Ovary (tissue), 9 donors: ENCODE measurements around the gene TMEM164. TPM values are rescaled to one million over a fixed set of nuclear protein-coding genes. Genes with fewer than 3 reads are reported as not detected.

ENCODE experiments used
- DNase-seq, 5 donors: peaks; one replicate each; pipeline ENCODE4 v3.0.0-alpha.2; 2019 to 2020
- H3K27ac ChIP-seq, 2 donors: fragments of 200-600 bp; one replicate each; pipeline versions ENCODE4 v1.5.1 to v1.8.0; 2019 to 2022
- H3K27me3 ChIP-seq: fragments of 200-600 bp; one replicate; pipeline ENCODE4 v1.8.0; 2022
- H3K36me3 ChIP-seq: fragments of 200-600 bp; sonication (generic); one replicate; pipeline ENCODE4 v1.5.1; 2019
- H3K4me1 ChIP-seq: one replicate; pipeline ENCODE4 v1.8.1; 2013; ENCODE audit warnings: mild to moderate bottlenecking, moderate library complexity; ENCODE audit not compliant: insufficient read depth
- H3K4me3 ChIP-seq: fragments of 200-600 bp; sonication (generic); one replicate; pipeline ENCODE4 v1.5.1; 2017
- H3K9me3 ChIP-seq, 2 donors: fragments of 200-600 bp in 1 of 2; sonication (generic) in 1 of 2; one replicate each; pipeline versions ENCODE4 v1.5.1 to v1.8.1; 2013 to 2019; ENCODE audit warnings: mild to moderate bottlenecking in 1 of 2, moderate library complexity in 1 of 2
- EP300 ChIP-seq: sonication (generic); formaldehyde crosslinking; IDR thresholded peaks from one replicate; pipeline ENCODE4 v1.6.1; 2017; ENCODE audit warnings: antibody characterized with exemption
- POLR2A ChIP-seq: fragments of 450-650 bp; IDR thresholded peaks from one replicate; pipeline ENCODE4 v1.6.1; 2017; ENCODE audit warnings: antibody characterized with exemption, mild to moderate bottlenecking, moderate library complexity
- WGBS, 3 donors: extraction: QIAGEN DNeasy Blood & Tissue Kit in 1 of 3; methylation state at CpG; one replicate each; pipeline versions ENCODE4 v1.1.5 to v1.1.7; 2013 to 2017; 5-methylcytosine and 5-hydroxymethylcytosine counted together
- intact Hi-C, 4 donors: fragments of 100-400 bp; cut with DNase I; formaldehyde crosslinking; loops; one replicate each; pipeline versions ENCODE4 v1.11.0 to v1.15.1; 2022 to 2023
- polyA plus RNA-seq, 2 donors: library from polyadenylated mRNA; stranded (reverse); fragments of 200-250 nt in 1 of 2; fragments of 350-450 nt in 1 of 2; fragmentation: Illumina TruSeq in 1 of 2; extraction: RNeasy Lipid Tissue Mini Kit (QIAGEN cat#74804) in 1 of 2; gene quantifications; one replicate each; pipeline ENCODE4 v1.2.3, GENCODE V29; 2013 to 2014
- total RNA-seq, 7 donors: library from RNA; depleted of rRNA in 2 of 7; stranded (reverse); fragments of >200 nt in 2 of 7; fragmentation: NEBNext Ultra II Directional in 3 of 7; extraction: Animal tissue kit (Norgen Biotek cat#: 25700) in 3 of 7; gene quantifications; one replicate each; pipeline versions ENCODE4 v1.1.0 to v1.2.4, GENCODE V29; 2016 to 2023
- TF ChIP-seq, protein P1 (sequence below), 3 donors: fragments of 450-650 bp in 2 of 3; fragments of 200-600 bp in 1 of 3; IDR thresholded peaks; one replicate each; pipeline versions ENCODE4 v1.5.1 to v1.8.0; 2016 to 2022; ENCODE audit warnings: antibody characterized with exemption in 3 of 3, mild to moderate bottlenecking in 1 of 3
- donor health status: DM: no; HTN: no; CAD: no; lungs with moderate emphysema.
- donor health status: DM: no; HTN: no; CAD: no.
- donor health status: Bipolar disorder and iron deficiency.
- donor health status: DM: yes; HTN: yes; CAD: no.
- donor health status: DM: no; HTN: no; CAD: no.
- donor health status: DM: yes; HTN: yes; CAD: no.

TMEM164 gene
- total and polyA plus RNA-seq, 9 donors: 17.5 to 59.4 (median 32.4) TPM

DNA sequence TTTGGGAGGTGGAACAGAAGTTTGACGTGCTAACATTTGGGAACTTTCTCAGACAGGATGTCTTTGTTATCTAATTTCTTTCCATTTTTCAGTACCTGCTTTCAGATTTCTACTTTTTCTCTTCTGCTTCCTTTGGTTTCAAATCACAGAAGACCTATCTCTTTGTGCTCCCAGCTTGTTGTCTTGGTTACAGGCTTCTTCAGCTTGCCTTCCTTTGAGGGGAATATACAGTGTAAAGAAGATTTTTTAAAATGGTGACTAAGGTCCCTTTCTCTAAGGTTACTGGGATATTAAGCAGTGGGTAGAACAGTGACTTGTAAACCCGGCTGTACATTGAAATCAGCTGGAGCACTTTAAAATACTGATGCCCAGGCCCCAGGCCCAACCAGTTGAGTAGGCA, 48.0 kb downstream of the TMEM164 start:
- H3K4me3 ChIP-seq: no peak overlapping the region
- TF ChIP-seq EP300 (no peak), POLR2A (no peak)
- TF ChIP-seq, protein P1, sequence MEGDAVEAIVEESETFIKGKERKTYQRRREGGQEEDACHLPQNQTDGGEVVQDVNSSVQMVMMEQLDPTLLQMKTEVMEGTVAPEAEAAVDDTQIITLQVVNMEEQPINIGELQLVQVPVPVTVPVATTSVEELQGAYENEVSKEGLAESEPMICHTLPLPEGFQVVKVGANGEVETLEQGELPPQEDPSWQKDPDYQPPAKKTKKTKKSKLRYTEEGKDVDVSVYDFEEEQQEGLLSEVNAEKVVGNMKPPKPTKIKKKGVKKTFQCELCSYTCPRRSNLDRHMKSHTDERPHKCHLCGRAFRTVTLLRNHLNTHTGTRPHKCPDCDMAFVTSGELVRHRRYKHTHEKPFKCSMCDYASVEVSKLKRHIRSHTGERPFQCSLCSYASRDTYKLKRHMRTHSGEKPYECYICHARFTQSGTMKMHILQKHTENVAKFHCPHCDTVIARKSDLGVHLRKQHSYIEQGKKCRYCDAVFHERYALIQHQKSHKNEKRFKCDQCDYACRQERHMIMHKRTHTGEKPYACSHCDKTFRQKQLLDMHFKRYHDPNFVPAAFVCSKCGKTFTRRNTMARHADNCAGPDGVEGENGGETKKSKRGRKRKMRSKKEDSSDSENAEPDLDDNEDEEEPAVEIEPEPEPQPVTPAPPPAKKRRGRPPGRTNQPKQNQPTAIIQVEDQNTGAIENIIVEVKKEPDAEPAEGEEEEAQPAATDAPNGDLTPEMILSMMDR (IDR thresholded peaks at IDR 0.05): no peak
- no peaks in the 10 kb centered on the region for H3K36me3 ChIP-seq
- no peaks in the 10 kb centered on the region for H3K9me3 ChIP-seq
- intact Hi-C loops: no loop called here
- WGBS, 3 donors: 70 to 84% (median 77%) methylated on average over 2 of the region's 2 CpGs
- no peaks in the 10 kb centered on the region for H3K27me3 ChIP-seq
- H3K27ac ChIP-seq: no peak overlapping the region
- no peak for DNase-seq
- H3K4me1 ChIP-seq: no peaks in the 10 kb centered on the region

DNA sequence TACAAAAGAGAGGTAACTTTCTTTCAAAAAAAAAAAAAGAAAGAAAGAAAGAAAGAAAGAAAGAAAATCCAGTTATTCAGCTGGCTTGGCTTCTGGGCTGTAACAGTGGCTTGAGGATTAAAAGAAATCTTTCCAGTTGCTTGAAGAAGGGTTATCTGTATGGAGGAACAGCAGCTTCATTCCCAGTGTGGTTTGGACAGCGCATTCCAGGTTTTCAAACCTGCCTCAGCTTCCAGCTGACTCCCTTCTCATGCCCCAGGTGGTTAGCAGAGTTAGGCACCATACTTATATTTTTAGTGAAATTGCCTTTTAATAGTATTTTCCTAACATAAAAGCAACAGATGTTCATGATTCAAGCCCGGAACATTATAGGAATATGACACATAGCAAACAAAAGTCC, 48.6 kb downstream of the TMEM164 start:
- intact Hi-C loops: no loop called here

DNA sequence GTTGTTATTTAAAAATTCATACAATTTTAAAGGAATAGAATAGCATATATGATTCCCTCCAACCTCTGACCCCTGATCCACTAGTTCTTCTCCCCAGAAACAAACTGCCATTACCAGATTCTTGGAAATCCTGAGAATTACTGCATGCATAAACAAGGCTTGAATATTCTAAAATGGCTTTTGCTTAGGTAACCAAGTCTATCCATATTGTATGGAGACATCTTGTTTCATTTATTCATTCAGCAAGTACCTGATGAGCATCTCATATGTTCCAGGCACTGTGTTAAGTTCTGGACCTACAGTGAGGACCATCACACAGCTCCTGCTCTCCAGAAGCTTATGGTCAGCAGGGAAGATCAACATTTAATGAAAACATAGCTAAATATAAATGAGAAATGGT, 49.4 kb downstream of the TMEM164 start:
- Histone ChIP-seq H3K4me3 (no peak overlapping the region), H3K27ac (no peak overlapping the region), H3K36me3 (no peaks in the 10 kb centered on the region), H3K9me3 (no peaks in the 10 kb centered on the region), H3K27me3 (no peaks in the 10 kb centered on the region), H3K4me1 (no peaks in the 10 kb centered on the region)
- intact Hi-C loops: no loop called here
- TF ChIP-seq POLR2A (no peak), EP300 (no peak)
- TF ChIP-seq, protein P1 (IDR thresholded peaks at IDR 0.05): no peak
- DNase-seq: no peak

More for the DNA sequence above, 48.6 kb downstream of the TMEM164 start:
- Histone ChIP-seq H3K27ac (no peak overlapping the region), H3K9me3 (no peaks in the 10 kb centered on the region), H3K36me3 (no peaks in the 10 kb centered on the region), H3K4me3 (no peak overlapping the region), H3K27me3 (no peaks in the 10 kb centered on the region), H3K4me1 (no peaks in the 10 kb centered on the region)
- 69 to 83% (median 74%) methylated on average over 2 of the region's 2 CpGs for WGBS, 3 donors
- DNase-seq: no peak
- TF ChIP-seq POLR2A: no peak
- TF ChIP-seq, protein P1 (IDR thresholded peaks at IDR 0.05): no peak
- no peak for TF ChIP-seq EP300

DNA sequence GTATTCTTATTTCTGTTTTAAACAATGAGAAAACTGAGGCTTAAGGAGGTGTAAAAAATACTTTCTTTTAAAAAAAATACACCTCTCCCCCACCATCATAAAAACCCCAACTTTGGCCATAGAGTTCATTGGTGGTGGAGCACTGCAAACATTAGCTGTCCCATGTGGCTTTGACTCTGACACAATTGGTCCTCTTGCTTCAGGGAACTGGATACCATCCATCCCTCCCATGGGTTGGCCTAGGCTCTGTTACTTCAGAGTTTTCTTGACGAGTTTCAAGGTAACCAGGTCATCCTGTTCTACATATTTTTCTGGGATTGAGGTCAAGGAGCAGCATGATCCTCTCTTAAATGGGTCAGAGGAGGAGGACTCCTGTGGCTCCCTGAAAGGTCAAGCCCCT, 50.5 kb downstream of the TMEM164 start:
- Histone ChIP-seq H3K36me3 (no peaks in the 10 kb centered on the region), H3K27ac (no peak overlapping the region), H3K9me3 (no peaks in the 10 kb centered on the region), H3K4me1 (no peaks in the 10 kb centered on the region), H3K27me3 (no peaks in the 10 kb centered on the region), H3K4me3 (no peak overlapping the region)
- 54 to 64% (median 57%) methylated on average over 1 of the region's 1 CpG for WGBS, 3 donors
- TF ChIP-seq, protein P1 (IDR thresholded peaks at IDR 0.05): no peak
- TF ChIP-seq POLR2A: no peak
- TF ChIP-seq EP300: no peak
- no peak for DNase-seq
- intact Hi-C loops: no loop called here

DNA sequence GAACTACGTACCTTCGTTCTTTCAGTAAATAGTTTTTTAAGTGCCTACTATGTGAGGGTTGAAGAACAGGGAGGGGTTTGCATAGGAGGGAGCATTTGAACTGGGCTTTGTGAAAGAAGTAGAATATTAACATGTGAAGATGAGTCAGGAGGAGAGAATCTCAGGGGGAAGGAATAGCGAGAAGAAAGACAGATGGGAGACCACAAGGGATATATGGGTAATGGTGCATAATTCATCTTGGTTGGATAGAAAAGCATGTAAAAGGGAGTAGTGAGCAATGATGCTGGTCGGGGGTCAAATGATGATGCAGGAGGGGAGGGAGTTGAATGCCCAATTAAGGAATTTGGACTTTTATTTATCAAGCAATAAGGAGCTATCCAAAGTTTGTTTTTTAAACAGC, 52.7 kb downstream of the TMEM164 start:
- Histone ChIP-seq H3K9me3 (no peaks in the 10 kb centered on the region), H3K27me3 (no peaks in the 10 kb centered on the region), H3K27ac (no peak overlapping the region), H3K4me1 (no peaks in the 10 kb centered on the region), H3K36me3 (no peaks in the 10 kb centered on the region), H3K4me3 (no peak overlapping the region)
- 86 to 88% (median 87%) methylated on average over 4 of the region's 4 CpGs for WGBS, 3 donors
- TF ChIP-seq, protein P1 (IDR thresholded peaks at IDR 0.05): no peak
- TF ChIP-seq POLR2A: no peak
- TF ChIP-seq EP300: no peak
- intact Hi-C loops: no loop called here
- no peak for DNase-seq
